Measurements from ENCODE around the gene PLAGL2.

- no peak for TF ChIP-seq POLR2AphosphoS5 (IDR thresholded peaks at IDR 0.05; ENCODE audit: low read depth, low read length)
- TF ChIP-seq TAF1 (IDR thresholded peaks at IDR 0.05; ENCODE audit: low read depth, low read length), result no peak
- TF ChIP-seq SPI1 (IDR thresholded peaks at IDR 0.05; ENCODE audit: low read depth, low read length), result no peak
- no peak for TF ChIP-seq POLR2A (IDR thresholded peaks at IDR 0.05; ENCODE audit: low read depth, low read length)
Observed at GRCh38 chr20:32205843-32206759, 1.4 kb downstream of the PLAGL2 start.
